Adrenal gland (tissue), 5 donors: ENCODE results near the gene AGO3.

Experiments
- CTCF ChIP-seq, 6 experiments: fragments of 450-650 bp in 4 of 6; fragments of 200-600 bp in 2 of 6; sonication (generic) in 1 of 6; IDR thresholded peaks; 1 replicate in 5 of 6; 2 replicates in 1 of 6; pipeline versions ENCODE4 v1.5.1 to v1.8.0; 2016 to 2021; ENCODE audit warnings: antibody characterized with exemption in 6 of 6, mild to moderate bottlenecking in 2 of 6, moderate library complexity in 1 of 6
- POLR2A ChIP-seq, 2 donors: fragments of 450-650 bp; IDR thresholded peaks; one replicate each; pipeline ENCODE4 v1.6.1; 2017; ENCODE audit warnings: antibody characterized with exemption in 2 of 2, mild to moderate bottlenecking in 2 of 2, moderate library complexity in 1 of 2
- donor health status: DM: no; HTN: no; CAD: no.

- TF ChIP-seq POLR2A (IDR thresholded peaks at IDR 0.05) (no peak), CTCF (IDR thresholded peaks at IDR 0.05) (no peak)
These were observed 149.9 kb downstream of the AGO3 start for GRCh38 chr1:36080801-36081200.
